Cerebellar cortex (tissue), 1 donor: ENCODE measurements around the gene HHAT.

Experiments
- DNase-seq: peaks from one replicate; pipeline ENCODE4 v3.0.0-alpha.2; 2015; ENCODE audit warnings: low spot score

The HHAT gene

GRCh38 chr1:210711825-210712612 is 383.3 kb downstream of the HHAT start:
- no peak for DNase-seq

GRCh38 chr1:210715072-210715471 is 386.4 kb downstream of the HHAT start:
- DNase-seq: no peak

- no peak for DNase-seq
Observed at GRCh38 chr1:210722410-210723081, 393.8 kb downstream of the HHAT start.

- no peak for DNase-seq
Observed at GRCh38 chr1:210723646-210724045, 394.9 kb downstream of the HHAT start.

- no peak for DNase-seq
Observed at GRCh38 chr1:210724768-210725167, 396.1 kb downstream of the HHAT start.
